T-helper 2 cell treated with Interferon-gamma antibody and Interleukin-4, amounts not matched to agents 5 μg/mL and 100 μg/mL, for 36 hours (primary cell): ENCODE measurements around the gene RALGAPA1.
"Not testable (repeated sequence)": the region's sequence is repeated elsewhere in the genome, so short reads cannot be mapped to it uniquely, and the experiment has no call there.

Source experiments
- DNase-seq: peaks from one replicate; pipeline ENCODE4 v3.0.0; 2021; ENCODE audit warnings: low spot score
- H3K27ac Mint-ChIP-seq: one replicate; pipeline ENCODE4 v1.8.0; 2021; ENCODE audit warnings: mild to moderate bottlenecking, mixed read lengths
- H3K27me3 Mint-ChIP-seq: one replicate; pipeline ENCODE4 v1.8.0; 2021; ENCODE audit warnings: low read depth, mixed read lengths
- H3K36me3 Mint-ChIP-seq: one replicate; pipeline ENCODE4 v1.8.0; 2021; ENCODE audit warnings: low read depth, mixed read lengths
- H3K4me1 Mint-ChIP-seq: one replicate; pipeline ENCODE4 v1.8.0; 2021; ENCODE audit warnings: low read depth, mixed read lengths
- H3K4me3 Mint-ChIP-seq: one replicate; pipeline ENCODE4 v1.8.0; 2022; ENCODE audit warnings: mild to moderate bottlenecking, moderate library complexity, mixed read lengths
- H3K9me3 Mint-ChIP-seq: one replicate; pipeline ENCODE4 v1.8.0; 2021; ENCODE audit warnings: mixed read lengths

RALGAPA1 gene

DNA sequence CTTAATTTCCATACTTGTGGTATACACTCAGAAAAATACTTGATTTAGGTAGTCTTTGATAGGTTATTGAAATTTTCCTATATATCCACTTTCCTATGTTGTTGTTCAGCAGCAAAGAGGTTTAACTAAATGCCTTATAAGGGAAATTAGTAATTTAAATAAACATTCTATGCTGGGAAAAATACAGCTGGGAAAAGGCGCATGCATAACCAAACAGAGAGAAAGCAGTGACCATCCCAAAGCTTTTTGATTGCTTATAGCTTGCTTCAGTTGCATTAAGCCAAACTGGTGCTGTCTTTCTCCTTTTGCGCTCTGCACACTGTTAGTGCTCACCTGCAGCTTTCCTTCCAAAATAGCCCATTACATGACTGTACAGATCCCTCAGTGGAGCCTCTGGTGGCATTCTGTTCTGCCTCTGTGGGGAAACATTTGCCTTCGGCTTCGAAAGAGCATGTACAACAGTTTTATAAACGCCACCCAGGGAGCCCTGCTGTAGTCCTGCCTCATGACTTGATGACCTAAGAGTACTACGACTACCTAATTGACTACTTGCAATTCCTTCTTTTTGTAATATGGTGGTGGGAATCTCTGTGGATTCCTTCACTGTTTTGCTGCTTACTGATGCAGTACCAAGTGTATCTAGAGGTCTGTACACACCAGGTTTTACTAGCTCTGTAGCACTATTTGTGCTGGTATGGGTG lies 120.8 kb downstream of the RALGAPA1 start:
- Mint-ChIP-seq H3K27ac (no peak overlapping the region), H3K4me3 (no peak overlapping the region), H3K27me3 (no peaks in the 10 kb centered on the region), H3K4me1 (peaks cover 21% of the 10 kb centered on the region), H3K9me3 (no peaks in the 10 kb centered on the region), H3K36me3 (peaks cover 9% of the 10 kb centered on the region)
- no peak for DNase-seq

DNA sequence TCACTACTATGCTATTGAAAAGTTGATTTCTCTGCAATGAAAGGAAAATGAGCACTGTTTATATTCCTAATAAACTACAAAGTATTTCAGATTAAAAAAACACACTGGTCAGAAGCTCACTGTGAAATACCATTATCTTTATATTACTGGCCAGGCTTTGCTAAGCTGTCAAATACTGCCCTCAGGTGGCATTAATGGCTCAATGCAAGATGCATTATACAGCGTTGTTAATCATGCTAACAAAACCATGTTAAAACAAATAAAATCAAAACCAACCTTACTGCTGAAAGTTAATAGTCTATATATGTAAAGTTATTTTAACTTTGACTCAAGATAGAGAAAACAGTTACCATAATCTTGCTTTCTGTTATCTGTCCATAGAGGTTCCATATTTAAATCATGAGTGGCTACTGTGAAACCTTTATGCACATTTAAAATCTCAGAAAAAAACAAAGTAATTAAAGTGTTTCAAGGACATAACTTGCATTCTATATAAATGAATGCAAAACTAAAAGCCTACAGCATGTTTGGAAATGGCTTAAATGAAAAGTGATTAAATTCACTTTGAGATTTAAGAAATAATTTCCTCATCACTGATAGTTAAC lies 121.7 kb downstream of the RALGAPA1 start:
- Mint-ChIP-seq H3K36me3 (peaks cover 9% of the 10 kb centered on the region), H3K27me3 (no peaks in the 10 kb centered on the region), H3K9me3 (no peaks in the 10 kb centered on the region), H3K4me1 (peaks cover 21% of the 10 kb centered on the region), H3K4me3 (no peak overlapping the region), H3K27ac (no peak overlapping the region)
- no peak for DNase-seq

DNA sequence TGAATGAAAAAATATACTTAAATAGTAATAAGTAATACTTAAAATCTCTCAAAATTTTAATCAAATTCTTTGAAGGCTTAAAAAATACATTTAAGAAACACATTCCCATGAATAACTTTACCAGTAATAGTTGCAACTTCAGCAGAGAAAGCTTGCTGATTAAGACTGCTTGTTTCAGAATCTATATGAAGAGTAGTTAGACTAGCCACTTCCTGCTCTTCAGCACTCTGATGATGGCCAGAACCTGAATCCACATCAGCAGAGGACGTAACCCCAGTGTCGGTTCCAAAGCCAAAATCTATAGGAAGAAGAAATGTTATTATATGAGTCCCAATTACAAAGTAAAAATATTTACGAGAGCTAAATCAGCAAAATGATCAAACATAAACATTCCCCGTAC lies 125.4 kb downstream of the RALGAPA1 start:
- DNase-seq, H3K27me3 Mint-ChIP-seq, H3K36me3 Mint-ChIP-seq, H3K4me1 Mint-ChIP-seq, H3K27ac Mint-ChIP-seq, H3K9me3 Mint-ChIP-seq, H3K4me3 Mint-ChIP-seq: not testable (repeated sequence)

DNA sequence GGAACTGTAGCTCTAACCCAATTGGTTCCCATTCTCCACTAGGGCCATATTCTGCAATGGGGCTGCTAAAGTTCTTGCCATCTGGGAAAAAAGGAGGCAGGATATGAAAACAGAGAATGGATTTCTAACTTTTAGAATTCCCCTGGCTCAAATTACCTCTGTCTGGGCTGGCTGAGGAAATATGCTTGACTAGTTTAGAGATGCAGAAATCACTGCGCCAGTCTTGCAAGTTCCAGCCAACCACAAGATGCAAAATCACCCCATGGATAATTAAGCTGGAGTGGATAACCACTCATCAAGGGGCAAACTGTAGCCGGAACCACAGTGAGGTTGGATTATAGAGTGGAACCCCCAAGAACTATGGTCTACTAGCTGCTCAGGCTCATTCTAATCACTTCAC lies 126.3 kb downstream of the RALGAPA1 start:
- Mint-ChIP-seq H3K27ac (no peak overlapping the region), H3K27me3 (no peaks in the 10 kb centered on the region)

DNA sequence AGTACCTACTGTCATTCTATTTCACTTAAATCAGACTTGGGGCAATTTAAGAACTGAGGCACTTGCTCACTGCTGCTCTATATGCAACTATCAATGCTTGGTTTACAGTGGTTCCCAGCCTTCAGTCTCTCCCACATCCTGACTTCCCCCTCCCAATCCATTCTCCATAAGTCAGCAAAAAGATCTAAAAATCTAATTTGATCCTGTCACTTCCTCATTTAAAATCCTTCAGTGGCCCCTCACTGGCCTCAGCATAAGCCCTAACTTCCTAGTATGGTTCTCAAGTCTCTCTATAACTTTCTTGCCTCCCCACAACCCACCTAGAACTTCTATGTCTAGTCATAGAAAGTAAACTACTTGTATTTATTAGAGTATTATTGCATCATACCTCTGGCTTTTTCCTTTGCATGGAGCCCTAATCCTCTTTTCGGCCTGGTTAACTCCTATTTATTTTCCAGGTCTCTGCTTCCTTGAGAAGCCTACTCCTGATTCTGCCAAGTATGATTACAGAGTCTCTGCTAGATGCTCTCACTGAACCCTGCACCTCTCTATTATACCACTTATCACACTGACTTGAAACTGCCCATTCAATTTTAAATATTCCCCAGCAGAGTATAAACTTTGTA lies 130.6 kb downstream of the RALGAPA1 start:
- Mint-ChIP-seq H3K36me3 (peaks cover 8% of the 10 kb centered on the region), H3K9me3 (no peaks in the 10 kb centered on the region), H3K27me3 (no peaks in the 10 kb centered on the region), H3K27ac (no peak overlapping the region), H3K4me1 (no peaks in the 10 kb centered on the region), H3K4me3 (no peak overlapping the region)
- no peak for DNase-seq

More for the DNA sequence above, 126.3 kb downstream of the RALGAPA1 start:
- no peaks in the 10 kb centered on the region for H3K9me3 Mint-ChIP-seq
- no peak overlapping the region for H3K4me3 Mint-ChIP-seq
- H3K4me1 Mint-ChIP-seq, result peaks cover under 1% of the 10 kb centered on the region
- peaks cover 4% of the 10 kb centered on the region for H3K36me3 Mint-ChIP-seq
- no peak for DNase-seq

DNA sequence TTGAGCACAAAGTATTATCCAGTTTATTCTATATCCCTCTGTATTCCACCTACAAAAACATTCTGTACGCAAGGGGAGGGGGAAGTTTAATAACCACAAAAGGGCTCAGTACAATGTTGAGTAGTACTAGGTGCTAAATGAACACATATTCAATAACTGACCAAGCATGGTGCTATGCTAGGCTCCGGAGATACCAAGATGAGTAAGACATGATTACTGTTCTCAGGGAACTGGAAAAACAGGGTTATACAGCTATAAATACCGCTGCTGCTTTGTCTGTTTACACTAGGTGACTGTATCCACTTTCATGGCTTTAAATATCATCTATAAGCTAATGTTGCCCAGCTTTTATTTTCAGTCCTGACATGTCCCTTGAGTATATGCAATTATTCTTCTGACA lies 139.3 kb downstream of the RALGAPA1 start:
- Mint-ChIP-seq H3K4me3 (no peak overlapping the region), H3K9me3 (no peaks in the 10 kb centered on the region), H3K27me3 (no peaks in the 10 kb centered on the region), H3K4me1 (peaks cover 4% of the 10 kb centered on the region), H3K36me3 (peaks cover 13% of the 10 kb centered on the region), H3K27ac (no peak overlapping the region)
- DNase-seq, result no peak

DNA sequence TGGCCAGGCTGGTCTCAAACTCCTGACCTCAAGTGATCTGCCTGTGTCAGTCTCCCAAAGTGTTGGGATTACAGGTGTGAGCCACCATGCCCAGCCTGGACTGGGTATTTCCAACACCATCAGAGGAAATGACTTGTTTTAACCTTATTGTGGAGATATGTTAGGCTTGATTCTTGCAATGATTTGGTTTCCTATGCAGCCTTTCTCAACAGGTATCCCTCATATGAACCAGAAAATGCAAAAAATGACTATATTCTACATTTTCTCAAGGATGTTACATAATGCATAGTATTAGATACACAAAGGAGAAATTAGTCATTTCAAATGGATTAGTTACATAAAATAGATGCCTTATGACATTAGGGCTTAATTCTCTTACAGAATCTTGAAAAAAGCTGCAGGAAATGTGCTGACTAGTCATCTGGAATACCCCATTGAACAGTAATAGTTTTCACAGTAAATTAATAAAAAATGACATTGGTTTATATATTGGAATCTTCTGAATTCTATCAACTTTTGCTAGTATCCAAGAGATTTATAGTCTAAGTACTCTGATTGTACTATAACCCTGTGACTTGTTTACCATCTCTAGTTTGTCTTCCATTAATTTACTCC lies 142.6 kb downstream of the RALGAPA1 start:
- no peak overlapping the region for H3K4me3 Mint-ChIP-seq
- no peak overlapping the region for H3K27ac Mint-ChIP-seq
- H3K9me3 Mint-ChIP-seq, result no peaks in the 10 kb centered on the region
- H3K27me3 Mint-ChIP-seq, result no peaks in the 10 kb centered on the region
- H3K4me1 Mint-ChIP-seq, result peaks cover 4% of the 10 kb centered on the region
- no peak for DNase-seq
- H3K36me3 Mint-ChIP-seq, result peaks cover 11% of the 10 kb centered on the region

DNA sequence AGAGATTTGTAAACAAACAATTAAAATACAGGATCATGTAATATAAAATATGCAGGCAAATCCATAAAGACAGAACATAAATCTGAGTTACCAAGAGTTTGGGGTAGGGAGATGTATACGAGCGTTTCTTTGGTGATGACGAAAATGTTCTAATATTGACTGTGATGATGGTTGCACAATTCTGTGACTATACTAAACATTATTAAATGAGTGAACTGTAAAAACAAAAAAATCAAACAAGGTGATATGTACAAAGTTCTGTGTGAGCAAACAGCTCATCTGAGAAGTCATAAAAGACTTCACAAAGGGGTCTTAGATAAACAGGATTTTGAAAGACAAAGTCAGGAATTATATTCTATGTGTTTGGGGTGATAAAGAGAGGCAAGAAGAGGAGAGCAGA lies 147.2 kb downstream of the RALGAPA1 start:
- Mint-ChIP-seq H3K4me3 (no peak overlapping the region), H3K27me3 (no peaks in the 10 kb centered on the region), H3K4me1 (no peaks in the 10 kb centered on the region), H3K27ac (no peak overlapping the region), H3K36me3 (no peaks in the 10 kb centered on the region), H3K9me3 (no peaks in the 10 kb centered on the region)
- no peak for DNase-seq

DNA sequence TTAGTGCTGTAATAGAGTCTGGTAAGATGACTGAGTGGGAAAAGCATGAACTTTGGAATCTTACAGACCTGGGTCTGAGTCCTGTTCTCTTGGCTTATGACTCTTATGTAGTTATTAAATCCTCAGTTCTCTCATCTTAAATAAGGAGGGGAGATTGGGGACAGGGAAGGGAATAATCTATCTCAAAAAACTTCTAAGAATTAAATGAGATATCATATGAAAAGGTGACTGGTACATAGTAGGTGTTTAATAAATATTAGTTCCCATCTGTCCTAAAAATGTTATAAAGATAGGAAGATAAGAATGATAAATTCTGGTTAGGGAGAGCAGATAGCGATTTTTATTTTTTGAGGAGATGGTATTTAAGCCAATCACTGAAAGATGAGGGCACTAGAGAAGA lies 156.1 kb downstream of the RALGAPA1 start:
- no peak overlapping the region for H3K27ac Mint-ChIP-seq
- no peak overlapping the region for H3K4me3 Mint-ChIP-seq
- H3K4me1 Mint-ChIP-seq, result peaks cover 4% of the 10 kb centered on the region
- peaks cover 4% of the 10 kb centered on the region for H3K36me3 Mint-ChIP-seq
- no peaks in the 10 kb centered on the region for H3K9me3 Mint-ChIP-seq
- no peak for DNase-seq
- no peaks in the 10 kb centered on the region for H3K27me3 Mint-ChIP-seq

DNA sequence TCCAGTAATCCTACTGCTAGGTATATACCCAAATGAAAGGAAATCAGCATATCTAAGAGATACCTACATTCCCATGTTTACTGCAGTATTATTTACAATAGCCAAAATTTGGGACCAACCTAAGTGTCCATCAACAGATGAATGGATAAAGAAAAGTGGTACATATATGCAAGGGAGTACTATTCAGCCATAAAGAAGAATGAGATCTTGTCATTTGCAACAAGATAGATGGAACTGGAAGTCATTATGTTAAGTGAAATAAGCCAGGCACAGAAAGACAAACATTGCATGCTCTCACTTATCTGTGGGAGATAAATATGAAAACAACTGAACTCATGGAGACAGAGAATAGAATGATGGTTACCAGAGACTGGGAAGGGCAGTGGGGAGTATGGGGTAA lies 165.6 kb downstream of the RALGAPA1 start:
- Mint-ChIP-seq H3K4me1 (no peaks in the 10 kb centered on the region), H3K27ac (no peak overlapping the region), H3K4me3 (no peak overlapping the region), H3K36me3 (peaks cover 44% of the 10 kb centered on the region), H3K9me3 (peaks cover 26% of the 10 kb centered on the region), H3K27me3 (no peaks in the 10 kb centered on the region)
- DNase-seq, result no peak

DNA sequence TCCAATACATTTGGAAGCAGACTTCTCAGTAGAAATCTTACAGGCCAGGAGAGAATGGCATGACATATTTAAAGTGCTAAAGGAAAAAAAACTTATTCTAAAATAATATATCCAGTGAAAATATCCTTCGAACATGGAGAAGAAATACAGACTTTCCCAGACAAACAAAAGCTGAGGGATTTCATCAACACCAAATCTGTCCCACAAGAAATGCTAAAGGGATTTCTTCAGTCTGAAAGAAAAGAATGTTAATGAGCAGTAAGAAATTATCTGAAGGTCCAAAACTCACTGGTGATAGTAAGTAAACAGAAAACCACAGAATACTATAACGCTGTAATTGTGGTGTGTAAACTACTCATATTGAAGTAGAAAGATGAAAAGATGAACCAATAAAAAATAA lies 171.2 kb downstream of the RALGAPA1 start:
- no peaks in the 10 kb centered on the region for H3K27me3 Mint-ChIP-seq
- H3K9me3 Mint-ChIP-seq, result peaks cover 31% of the 10 kb centered on the region

DNA sequence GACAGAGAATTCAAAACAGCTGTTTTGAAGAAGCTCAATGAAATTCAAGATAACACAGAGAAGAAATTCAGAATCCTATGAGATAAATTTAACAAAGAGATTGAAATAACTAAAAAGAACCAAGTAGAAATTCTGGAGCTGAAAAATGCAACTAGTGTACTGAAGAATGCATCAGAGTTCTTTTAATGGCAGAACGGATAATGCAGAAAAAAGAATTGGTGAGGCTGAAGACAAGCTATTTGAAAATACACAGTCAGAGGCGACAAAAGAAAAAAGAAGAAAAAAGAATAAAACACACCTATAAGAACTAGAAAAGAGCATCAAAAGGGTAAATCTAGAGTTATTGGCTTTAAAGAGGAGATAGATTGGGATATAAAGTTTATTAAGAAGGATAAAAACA lies 171.8 kb downstream of the RALGAPA1 start:
- no peak for DNase-seq
- H3K36me3 Mint-ChIP-seq, result peaks cover 38% of the 10 kb centered on the region
- H3K4me1 Mint-ChIP-seq, result no peaks in the 10 kb centered on the region
- no peak overlapping the region for H3K27ac Mint-ChIP-seq
- H3K27me3 Mint-ChIP-seq, result no peaks in the 10 kb centered on the region
- H3K4me3 Mint-ChIP-seq, result no peak overlapping the region
- peaks cover 28% of the 10 kb centered on the region for H3K9me3 Mint-ChIP-seq

More for the DNA sequence above, 171.2 kb downstream of the RALGAPA1 start:
- no peak for DNase-seq
- Mint-ChIP-seq H3K4me3 (no peak overlapping the region), H3K36me3 (peaks cover 44% of the 10 kb centered on the region), H3K27ac (no peak overlapping the region), H3K4me1 (no peaks in the 10 kb centered on the region)

DNA sequence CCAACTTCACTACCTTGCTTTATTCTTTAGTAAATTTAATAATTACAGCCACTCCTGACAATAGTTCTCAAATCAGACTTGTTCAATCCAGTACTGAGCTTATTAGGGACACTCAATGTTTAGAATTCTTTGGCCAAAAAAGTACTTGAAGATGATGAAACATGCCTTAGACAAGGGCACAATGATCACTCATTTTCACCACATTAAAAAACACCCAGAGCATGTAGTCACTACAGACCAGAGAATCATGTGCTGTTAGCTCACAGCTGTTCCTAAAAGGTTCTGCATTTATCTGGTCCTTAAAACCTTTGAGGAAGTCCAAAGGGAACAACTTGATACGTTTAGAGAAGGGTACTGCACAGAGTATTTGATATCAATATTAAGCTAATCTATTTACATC lies 176.4 kb downstream of the RALGAPA1 start:
- no peak for DNase-seq
- Mint-ChIP-seq H3K4me3 (no peak overlapping the region), H3K36me3 (peaks cover 14% of the 10 kb centered on the region), H3K9me3 (peaks cover 9% of the 10 kb centered on the region), H3K27me3 (no peaks in the 10 kb centered on the region), H3K4me1 (peaks cover 1% of the 10 kb centered on the region), H3K27ac (no peak overlapping the region)

DNA sequence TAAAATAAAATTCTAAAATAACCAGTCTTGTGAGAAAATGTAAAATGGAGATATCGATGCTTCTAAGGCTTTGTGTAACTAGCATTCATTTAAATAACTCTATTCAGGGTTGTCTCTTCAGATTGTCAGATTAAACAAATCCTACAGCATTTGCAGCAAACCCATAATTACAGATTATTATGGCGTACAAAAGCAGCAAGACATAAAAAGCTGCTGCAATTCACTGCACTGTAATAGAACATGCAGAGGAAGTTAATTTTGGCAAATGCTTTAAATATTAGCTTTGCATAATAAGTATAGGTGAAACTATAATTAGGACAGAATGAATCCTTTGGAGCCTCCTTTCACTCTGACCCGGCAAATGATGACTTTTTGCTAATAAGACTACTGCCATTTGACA lies 176.8 kb downstream of the RALGAPA1 start:
- Mint-ChIP-seq H3K4me1 (peaks cover 1% of the 10 kb centered on the region), H3K9me3 (peaks cover 5% of the 10 kb centered on the region), H3K27me3 (no peaks in the 10 kb centered on the region), H3K27ac (no peak overlapping the region), H3K4me3 (no peak overlapping the region), H3K36me3 (peaks cover 10% of the 10 kb centered on the region)
- DNase-seq, result no peak
